ENCODE measurements around the gene TBC1D25. TPM values are rescaled to one million over a fixed set of nuclear protein-coding genes. Genes with fewer than 3 reads are reported as not detected.
A peak's percentile ranks its signal among the peaks of the same experiment; 100 is the strongest.

Gene TBC1D25
- total RNA-seq, 4 donors from 2014 or later: 5.5 to 11.7 (median 8.5) TPM

- intact Hi-C loops (cut with DNase I): no loop called here
- Histone ChIP-seq H3K9me3 (no peaks in the 10 kb centered on the region), H3K36me3 (no peaks in the 10 kb centered on the region), H3K27ac (no peak overlapping the region), H3K4me1 (peaks cover 0 to 17% (median 4%) of the 10 kb centered on the region in 3 donors), H3K27me3 (no peaks in the 10 kb centered on the region), H3K4me3 (no peak overlapping the region)
- TF ChIP-seq POLR2A (IDR thresholded peaks at IDR 0.05) (no peak), CTCF (IDR thresholded peaks at IDR 0.05) (no peak)
- DNase-seq: no peak
- WGBS, 2 donors: 61 to 72% methylated on average over 5 of the region's 5 CpGs
These were observed 34.0 kb upstream of the TBC1D25 start for GRCh38 chrX:48505481-48505880.

GRCh38 chrX:48507246-48507645 is 32.3 kb upstream of the TBC1D25 start:
- intact Hi-C loops (cut with DNase I): no loop called here
- no peak overlapping the region for H3K4me3 ChIP-seq
- no peak for TF ChIP-seq CTCF (IDR thresholded peaks at IDR 0.05)
- no peak for TF ChIP-seq POLR2A (IDR thresholded peaks at IDR 0.05)
- H3K9me3 ChIP-seq: no peaks in the 10 kb centered on the region
- no peak overlapping the region for H3K27ac ChIP-seq
- peaks cover 0 to 17% (median 4%) of the 10 kb centered on the region in 3 donors for H3K4me1 ChIP-seq
- WGBS, 2 donors: 80 to 87% methylated on average over 2 to 4 of the region's 5 CpGs
- no peaks in the 10 kb centered on the region for H3K27me3 ChIP-seq
- peaks cover 0 to 1% (median 0%) of the 10 kb centered on the region in 3 donors for H3K36me3 ChIP-seq
- no peak for DNase-seq

GRCh38 chrX:48508400-48509244 is 30.9 kb upstream of the TBC1D25 start, which contains the start of gene PORCN:
Gene PORCN, plus strand, starts transcription at chrX:48508992. Its CDS starts 829 bp downstream, at chrX:48509821.
- 20% methylated on average over 25 of the region's 65 CpGs; no CpG with 5 or more reads in 1 of the 2 donors for WGBS, 2 donors
- H3K27me3 ChIP-seq: no peaks in the 10 kb centered on the region
- peak in 2 of 4 donors; percentile 42 to 67 for TF ChIP-seq POLR2A (IDR thresholded peaks at IDR 0.05)
- TF ChIP-seq CTCF (IDR thresholded peaks at IDR 0.05): no peak
- peak within 1 kb of the TSS; percentile 56 to 82 (median 66) for H3K4me3 ChIP-seq
- peak within 1 kb of the TSS; percentile 79 to 89 (median 86) for H3K27ac ChIP-seq
- intact Hi-C loops (cut with DNase I): no loop called here
- peak; percentile 29 for DNase-seq
- H3K9me3 ChIP-seq: no peaks in the 10 kb centered on the region
- peaks cover 0 to 10% (median 0%) of the 10 kb centered on the region in 3 donors for H3K36me3 ChIP-seq
- H3K4me1 ChIP-seq: peaks cover 0 to 17% (median 4%) of the 10 kb centered on the region in 3 donors

GRCh38 chrX:48509245-48509590 is 30.3 kb upstream of the TBC1D25 start:
- WGBS, 2 donors: no CpG with 5 or more reads among the region's 16 CpGs
- TF ChIP-seq CTCF (IDR thresholded peaks at IDR 0.05) (no peak), POLR2A (IDR thresholded peaks at IDR 0.05) (no peak)
- H3K4me3 ChIP-seq: peak overlapping the region; percentile 56 to 82 (median 66)
- H3K9me3 ChIP-seq: no peaks in the 10 kb centered on the region
- H3K27ac ChIP-seq: peak overlapping the region; percentile 79 to 89 (median 86)
- peaks cover 0 to 20% (median 4%) of the 10 kb centered on the region in 3 donors for H3K4me1 ChIP-seq
- H3K27me3 ChIP-seq: no peaks in the 10 kb centered on the region
- intact Hi-C loops (cut with DNase I): no loop called here
- DNase-seq: no peak
- peaks cover 0 to 10% (median 0%) of the 10 kb centered on the region in 3 donors for H3K36me3 ChIP-seq

- WGBS, 2 donors: 65% methylated on average over 11 of the region's 11 CpGs; no CpG with 5 or more reads in 1 of the 2 donors
- Histone ChIP-seq H3K27ac (no peak overlapping the region), H3K9me3 (no peaks in the 10 kb centered on the region), H3K27me3 (no peaks in the 10 kb centered on the region), H3K36me3 (peaks cover 0 to 10% (median 0%) of the 10 kb centered on the region in 3 donors), H3K4me1 (peaks cover 0 to 21% (median 4%) of the 10 kb centered on the region in 3 donors), H3K4me3 (peak overlapping the region; percentile 56 to 82 (median 66))
- TF ChIP-seq CTCF (IDR thresholded peaks at IDR 0.05): no peak
- TF ChIP-seq POLR2A (IDR thresholded peaks at IDR 0.05): no peak
- no peak for DNase-seq
- intact Hi-C loops (cut with DNase I): no loop called here
These were observed 29.9 kb upstream of the TBC1D25 start for GRCh38 chrX:48509619-48510018.

All from esophagus squamous epithelium (tissue), 5 donors.